Epithelial cell of esophagus (primary cell): Measurements from ENCODE around the gene TUG1.
A peak's percentile ranks its signal among the peaks of the same experiment; 100 is the strongest.

Experiments
- DNase-seq: peaks from one replicate; pipeline ENCODE4 v3.0.0; 2010; ENCODE audit warnings: low read depth
- H3K4me3 ChIP-seq: 2 replicates; pipeline ENCODE4 v1.5.1; 2011; ENCODE audit warnings: mild to moderate bottlenecking, low read length, control low read depth
- TF ChIP-seq, protein P1 (sequence below): IDR thresholded peaks from 2 replicates; pipeline ENCODE4 v1.5.1; 2011; ENCODE audit warnings: low read depth, mild to moderate bottlenecking, low read length, control low read depth, inconsistent platforms; ENCODE audit not compliant: insufficient read depth; ENCODE audit errors: missing control alignments

The TUG1 gene

DNA sequence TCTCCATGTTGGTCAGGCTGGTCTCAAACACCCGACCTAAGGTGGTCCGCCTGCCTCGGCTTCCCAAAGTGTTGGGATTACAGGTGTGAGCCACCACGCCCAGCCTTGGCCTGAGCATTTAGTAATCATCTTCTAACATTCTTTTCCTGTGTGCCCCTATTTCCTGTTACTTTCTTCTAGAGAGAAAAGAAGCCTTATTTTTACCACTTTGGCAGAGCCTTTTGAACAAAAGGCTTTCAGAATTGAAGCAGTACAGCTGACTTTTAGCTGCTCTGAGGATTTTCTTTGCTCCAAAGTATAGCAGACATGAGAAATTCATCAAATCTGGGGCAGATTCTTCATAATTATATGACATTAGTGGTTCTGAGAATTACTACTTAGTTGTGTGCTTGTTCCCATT is 13.9 kb upstream of the TUG1 start:
- no peak overlapping the region for H3K4me3 ChIP-seq
- TF ChIP-seq, protein P1, sequence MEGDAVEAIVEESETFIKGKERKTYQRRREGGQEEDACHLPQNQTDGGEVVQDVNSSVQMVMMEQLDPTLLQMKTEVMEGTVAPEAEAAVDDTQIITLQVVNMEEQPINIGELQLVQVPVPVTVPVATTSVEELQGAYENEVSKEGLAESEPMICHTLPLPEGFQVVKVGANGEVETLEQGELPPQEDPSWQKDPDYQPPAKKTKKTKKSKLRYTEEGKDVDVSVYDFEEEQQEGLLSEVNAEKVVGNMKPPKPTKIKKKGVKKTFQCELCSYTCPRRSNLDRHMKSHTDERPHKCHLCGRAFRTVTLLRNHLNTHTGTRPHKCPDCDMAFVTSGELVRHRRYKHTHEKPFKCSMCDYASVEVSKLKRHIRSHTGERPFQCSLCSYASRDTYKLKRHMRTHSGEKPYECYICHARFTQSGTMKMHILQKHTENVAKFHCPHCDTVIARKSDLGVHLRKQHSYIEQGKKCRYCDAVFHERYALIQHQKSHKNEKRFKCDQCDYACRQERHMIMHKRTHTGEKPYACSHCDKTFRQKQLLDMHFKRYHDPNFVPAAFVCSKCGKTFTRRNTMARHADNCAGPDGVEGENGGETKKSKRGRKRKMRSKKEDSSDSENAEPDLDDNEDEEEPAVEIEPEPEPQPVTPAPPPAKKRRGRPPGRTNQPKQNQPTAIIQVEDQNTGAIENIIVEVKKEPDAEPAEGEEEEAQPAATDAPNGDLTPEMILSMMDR = no peak
- DNase-seq = no peak

DNA sequence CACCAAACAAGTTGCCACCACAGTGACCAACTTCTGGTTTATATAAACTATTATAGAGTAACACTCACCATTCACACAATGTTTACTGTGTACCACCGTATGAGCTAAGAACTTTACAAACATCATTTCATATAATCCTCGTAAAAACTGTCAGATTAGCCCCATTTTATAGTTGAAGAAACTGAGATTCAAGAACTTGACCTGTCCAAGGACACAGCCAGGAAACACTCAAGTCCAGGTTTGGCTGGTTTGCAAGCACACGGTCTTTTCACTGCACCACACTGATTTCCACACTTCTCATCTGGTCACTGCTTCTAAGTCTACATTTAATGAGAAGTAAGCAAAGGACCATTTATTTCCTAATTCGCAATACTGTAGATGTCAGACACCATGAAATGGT is 4.2 kb upstream of the TUG1 start:
- H3K4me3 ChIP-seq = no peak overlapping the region
- no peak for DNase-seq
- TF ChIP-seq, protein P1 = no peak

DNA sequence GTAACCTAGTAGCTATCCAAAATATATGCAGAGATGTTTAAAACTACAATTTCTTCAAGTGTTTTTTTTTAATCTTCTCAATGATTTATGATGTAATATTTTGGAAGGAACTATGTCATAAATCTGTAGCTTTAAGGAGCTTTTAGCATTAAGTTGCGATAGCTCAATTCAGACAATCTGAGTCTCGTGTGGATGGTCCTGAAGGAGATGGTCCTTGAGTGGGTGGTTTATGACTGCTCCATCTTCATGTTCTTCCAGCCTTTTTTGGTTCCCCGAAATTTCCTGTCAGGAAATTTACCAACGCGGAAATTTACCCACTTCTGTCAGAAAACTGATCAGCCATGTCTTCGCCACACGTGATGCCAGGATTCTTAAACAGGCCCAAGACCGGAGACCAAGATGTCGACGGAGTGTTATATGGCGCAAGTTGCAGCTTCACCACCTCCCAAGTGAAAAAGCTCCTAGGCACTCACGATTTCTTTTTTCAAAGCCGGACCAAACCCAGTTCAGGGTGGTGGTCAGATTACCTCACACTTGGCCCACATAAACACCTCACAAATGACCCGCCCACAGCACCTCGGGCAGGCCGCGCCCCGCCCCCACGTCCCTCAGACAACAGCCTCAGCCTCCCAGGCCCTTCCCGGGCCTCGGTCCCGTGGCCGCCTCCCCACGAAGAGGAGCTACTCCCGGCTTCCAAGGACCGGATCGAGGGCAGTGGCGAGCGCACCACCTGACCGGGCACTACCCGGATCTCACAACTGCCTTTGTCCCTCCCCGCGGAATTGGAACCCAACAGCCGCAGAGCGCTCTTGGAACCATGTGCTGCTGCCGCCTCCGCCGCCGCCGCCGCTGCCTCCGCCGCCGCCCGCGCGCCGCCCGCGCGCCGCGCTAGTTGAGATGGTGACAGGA is 796 bp upstream of the TUG1 start, which contains the start of gene MORC2:
Gene MORC2 (minus strand): TSS at position 760 of the 909 bp plus-strand sequence. CDS start 885 bp downstream, outside the sequence.
- no peak for DNase-seq
- H3K4me3 ChIP-seq = peak within 1 kb of the TSS; percentile 82
- TF ChIP-seq, protein P1 = no peak

DNA sequence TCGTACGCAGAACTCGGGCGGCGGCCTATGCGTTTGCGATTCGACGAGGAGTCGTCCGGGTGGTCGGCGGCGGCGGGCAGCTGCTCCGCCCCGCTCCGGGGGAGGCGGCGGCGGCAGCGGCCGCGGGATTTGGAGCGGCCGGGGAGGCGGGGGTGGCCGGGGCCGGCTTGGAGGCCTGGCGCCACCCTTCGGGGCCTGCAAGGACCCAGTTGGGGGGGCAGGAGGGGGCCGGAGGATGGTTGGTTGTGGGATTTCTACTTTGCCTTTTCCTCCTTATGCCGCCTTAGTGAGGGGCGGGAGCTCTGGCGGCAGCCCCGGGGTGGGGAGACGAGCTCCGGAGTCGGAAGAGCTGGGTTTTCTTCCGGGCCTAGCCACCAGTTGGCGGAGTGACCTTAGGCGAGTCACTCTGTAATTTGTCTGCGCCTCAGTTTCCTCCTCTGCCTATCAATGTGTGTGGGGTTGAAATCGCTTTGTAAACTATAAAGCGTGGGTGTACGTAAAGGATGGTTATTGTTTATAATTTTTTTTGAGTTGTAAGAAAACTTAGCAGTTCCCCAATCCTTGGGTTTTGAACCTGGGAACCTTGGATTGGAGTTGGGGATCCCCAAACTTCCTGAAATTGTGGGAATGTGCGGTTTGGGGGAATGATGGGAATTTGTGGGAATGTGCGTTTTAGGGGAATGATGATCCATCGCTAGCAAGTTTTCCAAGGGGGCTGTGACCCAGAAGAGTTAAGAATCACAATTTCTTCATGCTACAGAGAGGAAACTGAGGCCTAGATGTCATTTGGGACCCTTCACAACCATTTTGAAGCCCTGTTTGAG is 679 bp downstream of the TUG1 start:
- DNase-seq = peak; percentile 54
- peak overlapping the region; percentile 82 for H3K4me3 ChIP-seq
- TF ChIP-seq, protein P1 = no peak

DNA sequence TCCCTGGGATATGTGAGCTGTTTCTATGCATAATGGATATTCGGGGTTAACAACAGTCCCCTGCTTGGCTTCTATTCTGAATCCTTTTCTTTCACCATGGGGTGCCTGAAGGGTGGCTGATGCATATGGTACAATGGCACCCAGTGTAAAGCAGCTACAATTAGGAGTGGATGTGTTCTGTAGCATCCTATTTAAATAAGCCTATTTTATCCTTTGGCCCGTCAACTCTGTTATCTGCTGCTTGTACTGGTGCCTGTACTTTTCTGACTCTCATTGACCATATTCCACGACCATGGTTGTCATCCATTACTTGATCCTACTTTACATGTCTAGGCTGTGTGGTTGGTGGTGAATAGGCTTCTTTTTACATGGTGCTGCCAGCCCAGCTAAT is 1.3 kb downstream of the TUG1 start:
- no peak for DNase-seq
- TF ChIP-seq, protein P1 = no peak
- peak overlapping the region; percentile 82 for H3K4me3 ChIP-seq

DNA sequence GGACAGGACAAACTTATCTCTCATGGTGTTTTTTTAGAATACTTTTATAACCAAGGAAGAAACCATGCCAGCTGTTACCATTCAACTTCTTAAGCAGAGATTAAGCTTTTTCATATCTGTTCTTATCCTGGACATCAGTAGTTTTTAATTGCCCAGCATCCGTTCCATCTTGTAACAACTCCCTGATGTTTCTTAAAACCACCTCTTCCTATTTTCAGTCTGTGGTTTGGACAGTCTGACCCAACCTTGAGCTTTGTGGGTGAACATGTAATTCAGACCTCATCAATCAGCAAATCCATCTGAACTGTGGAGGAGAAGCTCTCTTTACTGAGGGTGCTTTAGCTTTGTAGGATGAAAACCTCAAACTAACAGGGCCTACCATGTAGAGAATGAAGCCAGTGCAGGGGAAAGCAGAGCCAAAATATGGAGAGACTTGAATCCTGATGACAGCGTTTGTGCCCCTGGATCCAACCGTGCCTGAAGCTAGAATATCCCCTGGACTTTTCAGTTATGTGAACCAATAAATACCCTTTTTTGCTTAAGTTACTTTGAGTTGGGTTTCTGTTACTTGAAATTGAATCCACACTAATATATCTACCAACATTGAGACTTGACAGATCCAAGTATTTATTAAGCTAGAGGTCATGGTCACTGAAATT is 9.4 kb downstream of the TUG1 start:
- TF ChIP-seq, protein P1 = no peak
- DNase-seq = no peak
- no peak overlapping the region for H3K4me3 ChIP-seq
